CD4-positive, alpha-beta T cell treated with Interleukin-12 subunit alpha and Interleukin-12 subunit beta, for 1 hour (primary cell): ENCODE data around the gene CHRFAM7A.
"Not testable (repeated sequence)": the region's sequence is repeated elsewhere in the genome, so short reads cannot be mapped to it uniquely, and the experiment has no call there.

ENCODE experiments used
- DNase-seq: peaks from one replicate; pipeline ENCODE4 v3.0.0-alpha.2; 2020

The CHRFAM7A gene

DNA sequence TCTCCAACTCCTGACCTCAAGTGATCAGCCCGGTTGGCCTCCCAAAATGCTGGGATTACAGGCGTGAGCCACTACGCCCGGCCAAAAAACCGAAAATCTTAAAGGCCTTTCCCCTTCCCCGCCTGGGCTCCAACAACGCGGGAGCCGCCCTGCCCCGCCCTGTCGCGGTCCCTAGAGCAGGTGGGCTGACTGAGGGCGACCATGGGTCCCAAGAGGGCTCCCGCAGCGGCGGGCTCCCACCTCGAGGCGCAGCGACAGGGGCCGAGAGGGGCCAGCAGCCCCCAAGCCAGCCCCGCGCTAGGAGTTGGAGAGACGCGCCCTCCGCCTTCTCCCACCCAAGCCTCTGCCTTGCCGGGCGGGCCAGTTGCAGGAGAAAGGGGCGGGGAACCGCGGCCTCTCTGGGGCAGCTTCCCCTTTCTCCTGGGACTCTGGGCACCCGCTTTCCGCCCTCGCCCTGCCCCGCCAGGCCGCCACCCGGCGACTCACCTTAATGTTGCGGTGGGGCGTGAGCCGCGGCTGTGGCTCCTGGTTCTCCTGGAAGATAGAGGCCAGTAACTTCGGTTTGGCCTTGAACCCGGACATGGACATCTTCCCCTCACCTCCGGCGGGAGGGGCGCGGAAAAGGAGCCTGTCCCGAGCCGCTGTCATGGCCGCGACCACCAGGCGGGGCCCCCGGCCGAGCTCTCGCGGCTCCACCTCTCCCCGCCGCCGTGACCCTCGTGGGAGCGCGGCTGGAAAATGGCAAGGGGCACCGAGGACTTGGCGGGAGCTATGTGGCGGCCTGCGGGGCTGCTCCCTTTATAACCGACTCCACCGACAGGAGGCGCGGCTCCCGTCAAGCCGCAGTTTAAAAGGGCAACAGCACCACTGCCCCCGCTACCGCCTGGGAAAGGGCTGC, at the start of gene CHRFAM7A:
CHRFAM7A (minus strand) TSS at position 775 of the 898 bp plus-strand sequence. CDS start 10,189 bp downstream, outside the sequence.
- DNase-seq, result not testable (repeated sequence)

DNA sequence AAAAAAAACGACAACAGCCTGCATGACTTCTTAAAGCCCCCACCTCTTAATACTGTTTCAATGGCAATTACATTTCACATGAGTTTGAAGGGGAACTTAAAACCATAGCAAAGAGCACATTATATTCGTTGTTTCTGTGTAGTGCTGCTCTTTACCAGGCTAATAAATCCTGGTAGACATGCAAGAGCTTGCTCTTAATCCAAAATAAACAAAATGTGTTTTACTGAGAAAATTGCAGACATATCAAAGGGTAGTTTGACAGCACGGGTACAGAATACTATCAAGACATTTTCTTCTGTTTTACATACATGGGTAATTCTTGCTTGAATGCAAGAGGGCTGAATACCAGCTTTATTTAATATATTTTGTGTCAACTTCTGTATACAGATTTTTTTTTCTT, 45.0 kb upstream of the CHRFAM7A start:
- not testable (repeated sequence) for DNase-seq

DNA sequence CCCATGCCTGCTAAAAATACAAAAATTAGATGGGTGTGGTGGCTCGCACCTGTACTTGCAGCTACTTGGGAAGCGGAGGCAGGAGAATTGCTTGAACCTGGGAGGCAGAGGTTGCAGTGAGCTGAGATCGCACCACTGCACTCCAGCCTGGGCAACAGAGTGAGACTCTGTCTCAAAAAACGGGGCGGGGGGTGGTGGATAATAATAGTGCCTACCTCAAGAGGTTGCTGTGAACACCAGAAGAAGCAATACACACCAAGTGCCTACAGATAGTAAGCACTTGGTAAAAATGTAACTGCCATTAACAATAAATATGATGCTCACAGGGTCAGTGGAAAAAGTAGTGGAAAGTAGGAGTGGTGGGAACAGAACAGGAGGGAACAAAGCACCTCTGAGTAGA, 42.5 kb upstream of the CHRFAM7A start:
- not testable (repeated sequence) for DNase-seq

GRCh38 chr15:30420723-30421122, 27.4 kb upstream of the CHRFAM7A start:
- not testable (repeated sequence) for DNase-seq

DNA sequence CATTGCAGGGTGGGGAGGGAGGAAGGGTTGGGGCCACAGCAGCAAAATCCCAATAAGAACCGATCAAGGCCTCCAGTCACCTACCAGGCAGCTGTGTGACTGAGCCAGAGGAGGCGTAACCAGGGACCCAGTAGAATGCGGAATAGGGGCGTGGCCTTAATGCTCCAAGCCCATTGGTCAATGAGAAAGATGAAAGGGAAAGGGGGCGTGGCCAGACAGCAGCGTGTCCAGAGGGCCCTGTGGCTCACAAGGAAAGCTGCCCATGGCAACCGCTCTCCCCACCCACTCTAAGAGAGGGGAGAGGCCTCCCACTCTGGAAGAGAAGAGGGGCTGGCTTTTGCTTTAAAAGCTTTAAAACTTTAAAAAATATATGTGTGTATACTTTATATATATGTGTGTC, 20.8 kb upstream of the CHRFAM7A start, which contains the start of gene GOLGA8R:
GOLGA8R (minus strand) TSS at position 101 of the 400 bp plus-strand sequence; CDS start at position 3, 98 bp downstream.
- DNase-seq, result not testable (repeated sequence)

DNA sequence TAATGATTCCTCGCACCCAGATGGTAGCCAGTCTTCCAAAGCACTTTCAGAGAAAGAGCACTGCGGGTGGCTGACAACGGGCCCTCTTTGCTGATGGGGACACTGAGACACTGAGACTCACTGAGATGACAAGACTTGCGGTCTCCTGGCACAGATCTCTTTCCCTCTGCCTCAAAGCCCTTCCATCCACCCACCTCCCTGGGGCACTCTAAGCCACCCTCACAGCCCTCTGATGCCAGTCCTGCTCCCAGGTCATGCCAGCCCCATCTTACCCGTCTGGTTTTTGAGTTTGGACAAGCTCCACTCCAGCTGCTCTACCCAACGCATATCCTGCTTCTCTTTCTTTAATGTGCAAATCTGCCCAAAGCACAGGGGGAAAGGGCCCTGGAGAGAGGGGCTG, 14.3 kb upstream of the CHRFAM7A start:
- DNase-seq, result not testable (repeated sequence)

DNA sequence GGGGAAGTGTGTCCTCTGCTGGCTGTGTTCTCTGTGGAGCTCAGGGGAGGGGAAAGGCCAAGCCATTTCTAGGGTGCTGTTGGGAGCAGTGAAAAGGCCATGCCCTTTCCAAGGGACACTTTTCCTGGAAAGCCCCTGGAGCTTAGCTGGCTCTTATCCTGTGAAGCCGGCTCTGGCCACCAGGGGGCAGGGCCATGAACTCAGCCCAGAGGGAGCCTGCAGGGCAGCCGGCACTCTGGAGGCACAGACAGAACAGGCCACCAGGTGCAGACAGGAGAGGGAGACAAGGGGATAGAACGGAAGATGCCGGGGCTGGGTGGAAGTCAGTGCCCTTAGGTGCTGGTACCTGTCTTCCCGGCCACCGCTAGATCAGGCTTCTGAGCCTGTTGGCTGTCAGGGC, 5.6 kb upstream of the CHRFAM7A start:
- peak; percentile 60 for DNase-seq

GRCh38 chr15:30393664-30393991, 288 bp upstream of the CHRFAM7A start:
- not testable (repeated sequence) for DNase-seq

DNA sequence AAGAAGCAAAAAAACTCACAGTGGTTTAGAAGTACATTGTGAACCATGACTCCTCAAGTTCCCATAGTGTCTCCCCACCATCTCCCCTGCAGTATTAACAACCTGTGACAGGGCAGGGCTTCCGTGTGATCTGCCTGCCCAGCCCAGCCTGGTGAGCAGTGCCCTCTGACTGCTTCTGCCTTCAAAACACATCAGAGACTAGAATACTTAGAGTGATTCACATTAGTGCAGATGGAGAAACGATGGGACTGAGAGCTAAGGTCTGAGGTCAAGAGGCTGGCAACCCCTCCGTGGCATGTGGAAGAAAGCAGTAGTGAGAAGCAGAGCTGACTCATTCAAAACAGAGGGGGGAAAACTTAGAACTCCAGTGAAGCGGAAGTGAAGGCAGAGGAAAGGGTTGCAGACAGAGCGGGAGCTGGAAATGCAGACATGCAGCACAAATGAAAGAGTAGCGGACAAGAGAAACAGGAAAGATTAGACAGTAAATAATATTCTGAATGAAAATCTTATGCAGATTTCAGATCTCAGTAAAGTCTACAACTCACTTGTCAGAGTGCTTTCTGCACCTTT, 6.9 kb downstream of the CHRFAM7A start:
- DNase-seq, result not testable (repeated sequence)

GRCh38 chr15:30377082-30377413, 16.3 kb downstream of the CHRFAM7A start:
- DNase-seq, result not testable (repeated sequence)

- not testable (repeated sequence) for DNase-seq
Measured at GRCh38 chr15:30376375-30377081, 16.8 kb downstream of the CHRFAM7A start.

- not testable (repeated sequence) for DNase-seq
Measured at GRCh38 chr15:30375872-30376271, 17.5 kb downstream of the CHRFAM7A start.

GRCh38 chr15:30374862-30375261, 18.5 kb downstream of the CHRFAM7A start:
- DNase-seq, result not testable (repeated sequence)

DNA sequence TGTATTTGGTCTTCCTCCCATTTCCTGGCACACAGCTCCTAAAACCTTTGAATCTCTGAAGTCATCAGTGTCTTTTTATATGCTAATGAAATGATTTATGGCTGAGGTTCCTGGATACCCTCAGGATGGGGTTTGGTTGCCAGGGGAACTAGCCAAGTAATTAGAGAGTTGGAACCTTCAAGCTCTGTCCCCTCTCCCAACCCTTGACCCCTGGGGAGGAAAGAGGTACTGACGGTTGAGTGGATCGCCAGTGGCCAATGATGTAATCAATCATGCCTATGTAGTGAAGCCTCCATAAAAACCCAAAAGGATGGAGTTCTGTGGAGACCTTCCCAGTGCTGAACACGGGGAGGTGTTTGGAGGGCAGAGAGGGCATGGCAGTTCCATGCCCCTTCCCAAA, 25.1 kb downstream of the CHRFAM7A start:
- not testable (repeated sequence) for DNase-seq

DNA sequence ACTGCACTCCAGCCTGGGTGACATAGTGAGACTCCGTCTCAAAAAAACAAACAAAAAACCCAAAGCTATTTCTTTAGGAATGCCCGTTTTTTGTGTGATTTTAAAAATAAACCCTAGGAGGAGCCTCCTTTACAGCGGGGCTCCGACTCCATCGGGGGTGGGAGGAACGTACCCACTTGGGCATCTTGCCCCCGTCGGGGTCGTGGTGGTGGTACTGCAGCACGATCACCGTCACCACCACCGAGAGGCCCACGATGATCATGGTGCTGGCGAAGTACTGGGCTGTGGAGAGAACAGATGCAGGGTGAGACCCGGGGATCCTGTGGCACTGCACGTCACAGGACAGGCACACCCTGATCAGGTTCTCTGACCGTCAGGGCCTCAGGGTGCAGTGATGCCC, 26.1 kb downstream of the CHRFAM7A start:
- DNase-seq, result not testable (repeated sequence)

- DNase-seq, result not testable (repeated sequence)
Measured at GRCh38 chr15:30361404-30361803, 31.9 kb downstream of the CHRFAM7A start.

GRCh38 chr15:30360990-30361389, 32.4 kb downstream of the CHRFAM7A start:
- not testable (repeated sequence) for DNase-seq

- DNase-seq, result not testable (repeated sequence)
Measured at GRCh38 chr15:30355043-30355442, 38.3 kb downstream of the CHRFAM7A start.

- not testable (repeated sequence) for DNase-seq
Measured at GRCh38 chr15:30349803-30350202, 43.5 kb downstream of the CHRFAM7A start.

- not testable (repeated sequence) for DNase-seq
Measured at GRCh38 chr15:30336584-30336983, 56.8 kb downstream of the CHRFAM7A start.

GRCh38 chr15:30334152-30334551, 59.2 kb downstream of the CHRFAM7A start:
- not testable (repeated sequence) for DNase-seq

- not testable (repeated sequence) for DNase-seq
Measured at GRCh38 chr15:30326145-30326544, 67.2 kb downstream of the CHRFAM7A start.

- not testable (repeated sequence) for DNase-seq
Measured at GRCh38 chr15:30321063-30321462, 72.3 kb downstream of the CHRFAM7A start.
